LNCAP (cell line): ENCODE measurements around the gene GDPD1.

Source experiments
- CTCF ChIP-seq: fragments of 450-650 bp; IDR thresholded peaks from 2 replicates; pipeline ENCODE4 v1.5.1; 2017; ENCODE audit warnings: mild to moderate bottlenecking

GDPD1 gene

GRCh38 chr17:59220328-59221158 lies at the start of gene GDPD1:
Gene GDPD1, plus strand, starts transcription at chr17:59220511. Its CDS starts 99 bp downstream, at chr17:59220610.
- TF ChIP-seq CTCF, result peak; percentile 86

GRCh38 chr17:59172436-59173004 lies 47.8 kb upstream of the GDPD1 start:
- TF ChIP-seq CTCF, result no peak

- TF ChIP-seq CTCF, result no peak
Measured at GRCh38 chr17:59174671-59175070, 45.6 kb upstream of the GDPD1 start.

- no peak for TF ChIP-seq CTCF
Measured at GRCh38 chr17:59175076-59175475, 45.2 kb upstream of the GDPD1 start.

- TF ChIP-seq CTCF, result no peak
Measured at GRCh38 chr17:59178266-59178985, 41.9 kb upstream of the GDPD1 start.

- no peak for TF ChIP-seq CTCF
Measured at GRCh38 chr17:59180626-59181025, 39.7 kb upstream of the GDPD1 start.

- TF ChIP-seq CTCF, result no peak
Measured at GRCh38 chr17:59181481-59181880, 38.8 kb upstream of the GDPD1 start.
